Nephron (organoid): ENCODE measurements around the gene CHAMP1.

Source experiments
- H3K27ac Mint-ChIP-seq, 3 experiments: 2 replicates each; pipeline ENCODE4 v1.8.0; 2020; ENCODE audit warnings: mixed read lengths in 3 of 3, mild to moderate bottlenecking in 2 of 3, moderate library complexity in 1 of 3
- H3K27me3 Mint-ChIP-seq: 2 replicates; pipeline ENCODE4 v1.8.0; 2021; ENCODE audit warnings: low read depth, mild to moderate bottlenecking, moderate library complexity, mixed read lengths
- H3K36me3 Mint-ChIP-seq: 2 replicates; pipeline ENCODE4 v1.8.0; 2020; ENCODE audit warnings: low read depth, mixed read lengths
- H3K4me1 Mint-ChIP-seq: 2 replicates; pipeline ENCODE4 v1.8.0; 2020; ENCODE audit warnings: mixed read lengths
- H3K4me3 Mint-ChIP-seq, 3 experiments: 2 replicates each; pipeline ENCODE4 v1.8.0; 2020; ENCODE audit warnings: mild to moderate bottlenecking in 3 of 3, mixed read lengths in 3 of 3, moderate library complexity in 2 of 3
- H3K9me3 Mint-ChIP-seq: 2 replicates; pipeline ENCODE4 v1.8.0; 2020; ENCODE audit warnings: mixed read lengths
- CTCF ChIP-seq, 3 experiments: fragments of 200-600 bp; sonication (generic); IDR thresholded peaks; one replicate each; pipeline ENCODE4 v1.5.0; 2021; ENCODE audit warnings: antibody characterized with exemption in 3 of 3; ENCODE audit not compliant: unreplicated experiment in 3 of 3

CHAMP1 gene

GRCh38 chr13:114321256-114321655 lies 7.0 kb downstream of the CHAMP1 start:
- Mint-ChIP-seq H3K9me3 (no peaks in the 10 kb centered on the region), H3K4me1 (peaks cover 18% of the 10 kb centered on the region), H3K36me3 (peaks cover 67% of the 10 kb centered on the region), H3K4me3 (no peak overlapping the region), H3K27ac (no peak overlapping the region), H3K27me3 (no peaks in the 10 kb centered on the region)
- TF ChIP-seq CTCF (IDR thresholded peaks at IDR 0.05; ENCODE audit: unreplicated experiment in 3 of 3): no peak

- H3K4me1 Mint-ChIP-seq: peaks cover 18% of the 10 kb centered on the region
- no peak for TF ChIP-seq CTCF (IDR thresholded peaks at IDR 0.05; ENCODE audit: unreplicated experiment in 3 of 3)
- H3K27me3 Mint-ChIP-seq: no peaks in the 10 kb centered on the region
- H3K9me3 Mint-ChIP-seq: no peaks in the 10 kb centered on the region
- H3K4me3 Mint-ChIP-seq: no peak overlapping the region
- peaks cover 81% of the 10 kb centered on the region for H3K36me3 Mint-ChIP-seq
- H3K27ac Mint-ChIP-seq: no peak overlapping the region
These were observed 9.0 kb downstream of the CHAMP1 start for GRCh38 chr13:114323349-114323748.

- H3K4me3 Mint-ChIP-seq: no peak overlapping the region
- peaks cover 11% of the 10 kb centered on the region for H3K4me1 Mint-ChIP-seq
These were observed 10.0 kb downstream of the CHAMP1 start for GRCh38 chr13:114324334-114324733.

GRCh38 chr13:114325729-114326128 lies 11.4 kb downstream of the CHAMP1 start:
- no peaks in the 10 kb centered on the region for H3K27me3 Mint-ChIP-seq
- peaks cover 64% of the 10 kb centered on the region for H3K36me3 Mint-ChIP-seq
- TF ChIP-seq CTCF (IDR thresholded peaks at IDR 0.05; ENCODE audit: unreplicated experiment in 3 of 3): no peak
- H3K27ac Mint-ChIP-seq: peak overlapping the region in 1 of 3 experiments; percentile 7
- H3K9me3 Mint-ChIP-seq: no peaks in the 10 kb centered on the region
- H3K4me1 Mint-ChIP-seq: peaks cover 4% of the 10 kb centered on the region
- no peak overlapping the region for H3K4me3 Mint-ChIP-seq

More at GRCh38 chr13:114324334-114324733, 10.0 kb downstream of the CHAMP1 start:
- Mint-ChIP-seq H3K27me3 (no peaks in the 10 kb centered on the region), H3K27ac (no peak overlapping the region), H3K36me3 (peaks cover 78% of the 10 kb centered on the region), H3K9me3 (no peaks in the 10 kb centered on the region)
- no peak for TF ChIP-seq CTCF (IDR thresholded peaks at IDR 0.05; ENCODE audit: unreplicated experiment in 3 of 3)

- Mint-ChIP-seq H3K4me1 (peaks cover 4% of the 10 kb centered on the region), H3K4me3 (no peak overlapping the region), H3K9me3 (no peaks in the 10 kb centered on the region), H3K36me3 (peaks cover 44% of the 10 kb centered on the region), H3K27me3 (no peaks in the 10 kb centered on the region), H3K27ac (peak overlapping the region in 1 of 3 experiments; percentile 43)
- no peak for TF ChIP-seq CTCF (IDR thresholded peaks at IDR 0.05; ENCODE audit: unreplicated experiment in 3 of 3)
These were observed 13.7 kb downstream of the CHAMP1 start for GRCh38 chr13:114328034-114328433.

GRCh38 chr13:114328595-114328994 lies 14.3 kb downstream of the CHAMP1 start:
- TF ChIP-seq CTCF (IDR thresholded peaks at IDR 0.05; ENCODE audit: unreplicated experiment in 3 of 3): no peak
- Mint-ChIP-seq H3K27ac (no peak overlapping the region), H3K4me1 (peaks cover 4% of the 10 kb centered on the region), H3K36me3 (peaks cover 40% of the 10 kb centered on the region), H3K9me3 (no peaks in the 10 kb centered on the region), H3K27me3 (no peaks in the 10 kb centered on the region), H3K4me3 (no peak overlapping the region)
